Lower lobe of right lung (tissue), 2 donors: ENCODE results near the gene ANKRD44. TPM values are rescaled to one million over a fixed set of nuclear protein-coding genes. Genes with fewer than 3 reads are reported as not detected.

Experiments
- ATAC-seq, 2 donors: fragments of 200-7000 bp; cut with Tn5 transposase; one replicate each; pipeline ENCODE4 v1.9.1; 2020 to 2022; ENCODE audit warnings: mild to moderate bottlenecking in 2 of 2, moderate library complexity in 2 of 2
- DNase-seq: peaks from one replicate; pipeline ENCODE4 v3.0.0-alpha.2; 2020
- H3K27ac ChIP-seq: fragments of 200-600 bp; one replicate; pipeline ENCODE4 v1.8.0; 2022
- H3K27me3 ChIP-seq: fragments of 200-600 bp; one replicate; pipeline ENCODE4 v1.8.0; 2022; ENCODE audit warnings: low read depth
- H3K36me3 ChIP-seq: fragments of 200-600 bp; one replicate; pipeline ENCODE4 v1.8.0; 2022; ENCODE audit warnings: mild to moderate bottlenecking
- H3K4me1 ChIP-seq: fragments of 200-600 bp; one replicate; pipeline ENCODE4 v1.8.0; 2022
- H3K4me3 ChIP-seq: fragments of 200-600 bp; one replicate; pipeline ENCODE4 v1.8.0; 2022; ENCODE audit warnings: mild to moderate bottlenecking
- H3K9me3 ChIP-seq: fragments of 200-600 bp; one replicate; pipeline ENCODE4 v1.8.0; 2022
- intact Hi-C: fragments of 100-400 bp; cut with DNase I; formaldehyde crosslinking; loops from one replicate; pipeline ENCODE4 v1.11.0; 2022
- total RNA-seq: library from RNA; stranded (reverse); fragmentation: NEBNext Ultra II Directional; extraction: Animal tissue kit (Norgen Biotek cat#: 25700); gene quantifications from one replicate; pipeline ENCODE4 v1.2.1, GENCODE V29; 2021
- TF ChIP-seq, protein P1 (sequence below): fragments of 200-600 bp; IDR thresholded peaks from one replicate; pipeline ENCODE4 v1.8.0; 2022; ENCODE audit warnings: antibody characterized with exemption, mild to moderate bottlenecking
- donor health status: DM: no; HTN: yes; CAD: no; lungs with severe emphysema.

Gene ANKRD44
- total RNA-seq, 1 donor from 2014 or later = 58.7 TPM

- DNase-seq = no peak
- TF ChIP-seq, protein P1, sequence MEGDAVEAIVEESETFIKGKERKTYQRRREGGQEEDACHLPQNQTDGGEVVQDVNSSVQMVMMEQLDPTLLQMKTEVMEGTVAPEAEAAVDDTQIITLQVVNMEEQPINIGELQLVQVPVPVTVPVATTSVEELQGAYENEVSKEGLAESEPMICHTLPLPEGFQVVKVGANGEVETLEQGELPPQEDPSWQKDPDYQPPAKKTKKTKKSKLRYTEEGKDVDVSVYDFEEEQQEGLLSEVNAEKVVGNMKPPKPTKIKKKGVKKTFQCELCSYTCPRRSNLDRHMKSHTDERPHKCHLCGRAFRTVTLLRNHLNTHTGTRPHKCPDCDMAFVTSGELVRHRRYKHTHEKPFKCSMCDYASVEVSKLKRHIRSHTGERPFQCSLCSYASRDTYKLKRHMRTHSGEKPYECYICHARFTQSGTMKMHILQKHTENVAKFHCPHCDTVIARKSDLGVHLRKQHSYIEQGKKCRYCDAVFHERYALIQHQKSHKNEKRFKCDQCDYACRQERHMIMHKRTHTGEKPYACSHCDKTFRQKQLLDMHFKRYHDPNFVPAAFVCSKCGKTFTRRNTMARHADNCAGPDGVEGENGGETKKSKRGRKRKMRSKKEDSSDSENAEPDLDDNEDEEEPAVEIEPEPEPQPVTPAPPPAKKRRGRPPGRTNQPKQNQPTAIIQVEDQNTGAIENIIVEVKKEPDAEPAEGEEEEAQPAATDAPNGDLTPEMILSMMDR = no peak
- no peak overlapping the region for H3K27ac ChIP-seq
- H3K4me3 ChIP-seq = no peak overlapping the region
- intact Hi-C loops = no loop called here
- peaks cover 23% of the 10 kb centered on the region for H3K36me3 ChIP-seq
- no peaks in the 10 kb centered on the region for H3K4me1 ChIP-seq
- no peak for ATAC-seq
- H3K9me3 ChIP-seq = no peaks in the 10 kb centered on the region
- H3K27me3 ChIP-seq = no peaks in the 10 kb centered on the region
Measured at GRCh38 chr2:197126630-197127352, 183.8 kb downstream of the ANKRD44 start.

- no peak for ATAC-seq
- intact Hi-C loops = no loop called here
Measured at GRCh38 chr2:197124639-197125390, 185.8 kb downstream of the ANKRD44 start.

DNA sequence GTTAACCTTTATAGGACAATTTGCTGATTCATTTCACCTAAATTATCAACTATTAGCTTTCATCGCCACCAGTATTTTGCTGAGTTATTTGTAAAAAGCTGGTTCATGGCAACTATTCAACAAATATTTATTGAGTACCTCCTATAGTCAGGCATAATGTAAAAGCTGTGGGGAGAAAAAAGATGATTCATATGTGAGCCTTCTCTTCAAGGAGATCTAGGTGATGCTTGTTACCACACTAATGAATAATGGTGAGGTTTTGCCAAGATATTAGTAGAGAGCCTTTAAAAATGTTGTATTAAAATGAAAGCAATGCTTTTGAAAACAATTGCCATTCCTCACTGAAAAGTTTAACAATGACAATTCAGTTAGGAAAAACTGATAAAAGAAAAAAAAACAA is 187.8 kb downstream of the ANKRD44 start:
- intact Hi-C loops = no loop called here

More at GRCh38 chr2:197124639-197125390, 185.8 kb downstream of the ANKRD44 start:
- DNase-seq = no peak
- H3K4me3 ChIP-seq = no peak overlapping the region
- no peaks in the 10 kb centered on the region for H3K9me3 ChIP-seq
- H3K4me1 ChIP-seq = no peaks in the 10 kb centered on the region
- TF ChIP-seq, protein P1 = no peak
- no peaks in the 10 kb centered on the region for H3K27me3 ChIP-seq
- H3K27ac ChIP-seq = no peak overlapping the region
- H3K36me3 ChIP-seq = peaks cover 43% of the 10 kb centered on the region

GRCh38 chr2:197121756-197122385 is 188.7 kb downstream of the ANKRD44 start:
- intact Hi-C loops = no loop called here
- DNase-seq (no peak), ATAC-seq (no peak)
- Histone ChIP-seq H3K27me3 (no peaks in the 10 kb centered on the region), H3K4me1 (no peaks in the 10 kb centered on the region), H3K9me3 (no peaks in the 10 kb centered on the region), H3K27ac (no peak overlapping the region), H3K4me3 (no peak overlapping the region), H3K36me3 (peaks cover 51% of the 10 kb centered on the region)
- TF ChIP-seq, protein P1 = no peak

More for the DNA sequence above, 187.8 kb downstream of the ANKRD44 start:
- Histone ChIP-seq H3K36me3 (peaks cover 51% of the 10 kb centered on the region), H3K27me3 (no peaks in the 10 kb centered on the region), H3K9me3 (no peaks in the 10 kb centered on the region), H3K27ac (no peak overlapping the region), H3K4me1 (no peaks in the 10 kb centered on the region), H3K4me3 (no peak overlapping the region)
- DNase-seq (no peak), ATAC-seq (no peak)
- TF ChIP-seq, protein P1 = no peak

DNA sequence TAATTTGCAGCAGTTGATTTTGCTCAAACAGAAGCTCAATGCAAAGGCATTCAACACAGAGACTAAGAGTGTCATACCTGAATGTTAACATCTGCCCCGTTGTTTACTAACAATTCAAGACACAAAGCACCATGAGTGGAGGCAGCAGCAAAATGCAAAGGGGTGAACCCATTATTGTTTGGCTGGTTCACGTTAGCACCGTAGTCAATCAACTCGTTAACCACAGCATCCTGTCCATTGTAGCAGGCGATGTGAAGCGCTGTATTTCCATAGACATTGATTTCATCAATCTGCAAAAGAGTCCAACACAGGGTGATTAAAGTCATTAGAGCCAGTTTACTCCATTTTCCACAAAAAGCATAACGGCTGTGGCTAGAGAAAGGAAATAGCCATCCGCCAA is 189.3 kb downstream of the ANKRD44 start:
- no peak overlapping the region for H3K27ac ChIP-seq
- H3K27me3 ChIP-seq = no peaks in the 10 kb centered on the region
- ATAC-seq = no peak
- H3K4me3 ChIP-seq = no peak overlapping the region
- TF ChIP-seq, protein P1 = no peak
- H3K9me3 ChIP-seq = no peaks in the 10 kb centered on the region
- no peak for DNase-seq
- peaks cover 51% of the 10 kb centered on the region for H3K36me3 ChIP-seq
- intact Hi-C loops = no loop called here
- no peaks in the 10 kb centered on the region for H3K4me1 ChIP-seq
